ENCODE results near the gene RSPO1. TPM values are rescaled to one million over a fixed set of nuclear protein-coding genes. Genes with fewer than 3 reads are reported as not detected.

The RSPO1 gene
- total and polyA plus RNA-seq, 10 of the 15 experiments (the other 5 are each of a cell fraction or from before 2014, with no cell fraction given): not detected

GRCh38 chr1:37658486-37658885 lies 23.8 kb upstream of the RSPO1 start:
- POLR2A ChIA-PET: no interaction called here
- TF ChIP-seq FOXM1 (IDR thresholded peaks at IDR 0.05; ENCODE audit: low read depth, low read length) (no peak), SUPT20H (IDR thresholded peaks at IDR 0.05; ENCODE audit: borderline replicate concordance, control insufficient read depth, low read depth, low read length) (no peak), RCOR1 (conservative IDR thresholded peaks at IDR 0.05; ENCODE audit: low read depth, low read length) (no peak), ZNF687 (IDR thresholded peaks at IDR 0.05) (no peak), ASH2L (IDR thresholded peaks at IDR 0.05; ENCODE audit: borderline replicate concordance, low read depth) (no peak), RB1 (IDR thresholded peaks at IDR 0.05; ENCODE audit: borderline replicate concordance) (no peak), MTA2 (IDR thresholded peaks at IDR 0.05; ENCODE audit: low read depth) (no peak)
- DNase-seq (ENCODE audit: low read depth, low spot score) (no peak), FAIRE-seq (no peak), ATAC-seq (no peak)
- WGBS (ENCODE audit: insufficient coverage, insufficient replicate concordance, low lambda C conversion rate, missing lambda C conversion rate): 64% methylated on average over 6 of the region's 6 CpGs
- Histone ChIP-seq H3K79me2 (ENCODE audit: control insufficient read depth, insufficient read depth, low read length) (no peaks in the 10 kb centered on the region), H3K9me3 (replicated peaks; ENCODE audit: control insufficient read depth, insufficient read depth, low read length) (no peaks in the 10 kb centered on the region), H3K36me3 (ENCODE audit: control insufficient read depth in 2 of 2, insufficient read depth in 2 of 2, low read length in 1 of 2) (no peaks in the 10 kb centered on the region), H3K4me1 (ENCODE audit: control insufficient read depth, insufficient read depth, low read length) (no peaks in the 10 kb centered on the region), H4K20me1 (ENCODE audit: control insufficient read depth, insufficient read depth) (no peaks in the 10 kb centered on the region), H2AFZ (ENCODE audit: control insufficient read depth, low read depth, low read length) (no peak overlapping the region), H3K4me2 (ENCODE audit: control insufficient read depth, insufficient read depth) (no peak overlapping the region), H3K9ac (ENCODE audit: control insufficient read depth, insufficient read depth, low read length) (no peak overlapping the region), H3K4me3 (no peak overlapping the region), H3K27ac (ENCODE audit: control insufficient read depth, insufficient read depth) (no peak overlapping the region), H3K27me3 (replicated peaks in 1 of 2; ENCODE audit: control insufficient read depth in 2 of 2, insufficient read depth in 2 of 2, low read length in 1 of 2) (no peaks in the 10 kb centered on the region)
- SMC1A ChIA-PET (ENCODE audit: uncharacterized antibody, unreplicated experiment): no interaction called here
- in situ Hi-C loops (cut with MboI) (no loop called here), intact Hi-C loops (cut with micrococcal nuclease; ENCODE audit: unreplicated experiment) (no loop called here)
- BruUV-seq (replicated peaks): no TSS peak
- CTCF ChIA-PET: no interaction called here
- RAD21 ChIA-PET (ENCODE audit: unreplicated experiment): no interaction called here
